ENCODE results near the gene ZYG11A. TPM values are rescaled to one million over a fixed set of nuclear protein-coding genes. Genes with fewer than 3 reads are reported as not detected.
"Not testable (repeated sequence)": the region's sequence is repeated elsewhere in the genome, so short reads cannot be mapped to it uniquely, and the experiment has no call there.

ZYG11A gene
- total and polyA plus RNA-seq, 9 donors, result 0.02 to 0.13 (median 0.08) TPM; not detected in 4

DNA sequence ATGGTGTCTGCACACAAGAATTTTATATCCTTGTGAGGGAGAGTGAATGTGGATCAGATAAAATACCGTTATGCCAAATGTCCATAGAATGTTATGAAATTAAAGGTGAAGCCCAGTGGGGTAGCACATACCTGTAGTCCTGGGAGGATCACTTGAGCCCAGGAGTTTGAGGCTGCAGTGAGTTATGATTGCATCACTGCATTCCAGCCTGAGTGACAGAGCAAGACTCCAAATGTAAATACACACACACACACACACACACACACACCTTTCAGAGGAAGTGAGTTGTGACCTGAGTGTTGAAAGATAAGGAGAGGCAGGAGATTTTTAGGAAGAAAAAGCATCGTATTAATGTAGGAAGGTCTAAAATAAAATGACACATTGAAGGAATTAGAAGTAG is 28.1 kb upstream of the ZYG11A start:
- Histone ChIP-seq H3K4me3 (no peak overlapping the region), H3K27me3 (no peaks in the 10 kb centered on the region), H3K4me1 (ENCODE audit: insufficient read depth) (no peaks in the 10 kb centered on the region), H3K27ac (no peak overlapping the region), H3K36me3 (no peaks in the 10 kb centered on the region), H3K9me3 (no peaks in the 10 kb centered on the region)
- 92 to 96% (median 94%) methylated on average over 2 of the region's 2 CpGs for WGBS, 3 donors
- TF ChIP-seq EP300 (IDR thresholded peaks at IDR 0.05) (no peak), POLR2A (IDR thresholded peaks at IDR 0.05) (no peak)
- TF ChIP-seq, protein P1, sequence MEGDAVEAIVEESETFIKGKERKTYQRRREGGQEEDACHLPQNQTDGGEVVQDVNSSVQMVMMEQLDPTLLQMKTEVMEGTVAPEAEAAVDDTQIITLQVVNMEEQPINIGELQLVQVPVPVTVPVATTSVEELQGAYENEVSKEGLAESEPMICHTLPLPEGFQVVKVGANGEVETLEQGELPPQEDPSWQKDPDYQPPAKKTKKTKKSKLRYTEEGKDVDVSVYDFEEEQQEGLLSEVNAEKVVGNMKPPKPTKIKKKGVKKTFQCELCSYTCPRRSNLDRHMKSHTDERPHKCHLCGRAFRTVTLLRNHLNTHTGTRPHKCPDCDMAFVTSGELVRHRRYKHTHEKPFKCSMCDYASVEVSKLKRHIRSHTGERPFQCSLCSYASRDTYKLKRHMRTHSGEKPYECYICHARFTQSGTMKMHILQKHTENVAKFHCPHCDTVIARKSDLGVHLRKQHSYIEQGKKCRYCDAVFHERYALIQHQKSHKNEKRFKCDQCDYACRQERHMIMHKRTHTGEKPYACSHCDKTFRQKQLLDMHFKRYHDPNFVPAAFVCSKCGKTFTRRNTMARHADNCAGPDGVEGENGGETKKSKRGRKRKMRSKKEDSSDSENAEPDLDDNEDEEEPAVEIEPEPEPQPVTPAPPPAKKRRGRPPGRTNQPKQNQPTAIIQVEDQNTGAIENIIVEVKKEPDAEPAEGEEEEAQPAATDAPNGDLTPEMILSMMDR (IDR thresholded peaks at IDR 0.05), result no peak
- no peak for DNase-seq
- intact Hi-C loops (cut with DNase I), result no loop called here

DNA sequence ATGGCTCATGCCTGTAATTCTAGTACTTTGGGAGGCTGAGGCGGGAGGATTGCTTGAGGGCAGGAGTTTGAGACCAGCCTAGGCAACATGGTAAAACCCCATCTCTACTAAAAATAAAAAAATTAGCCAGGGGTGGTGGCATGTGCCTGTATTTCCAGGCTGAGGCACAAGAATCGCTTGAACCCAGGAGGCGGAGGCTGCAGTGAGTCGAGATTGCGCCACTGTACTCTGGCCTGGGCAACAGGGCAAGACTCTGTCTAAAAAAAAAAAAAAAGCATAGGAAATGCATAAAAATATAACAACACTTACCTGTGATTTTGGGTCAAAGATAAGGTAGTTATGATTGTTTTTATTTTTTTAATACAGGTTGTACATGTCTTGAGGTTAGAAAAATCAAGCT is 21.7 kb upstream of the ZYG11A start:
- H3K4me1 ChIP-seq (ENCODE audit: insufficient read depth); DNase-seq; H3K9me3 ChIP-seq; H3K27ac ChIP-seq; intact Hi-C loops (cut with DNase I); H3K4me3 ChIP-seq; H3K27me3 ChIP-seq; H3K36me3 ChIP-seq: not testable (repeated sequence)
- 96 to 100% (median 96%) methylated on average over 5 of the region's 5 CpGs for WGBS, 3 donors

DNA sequence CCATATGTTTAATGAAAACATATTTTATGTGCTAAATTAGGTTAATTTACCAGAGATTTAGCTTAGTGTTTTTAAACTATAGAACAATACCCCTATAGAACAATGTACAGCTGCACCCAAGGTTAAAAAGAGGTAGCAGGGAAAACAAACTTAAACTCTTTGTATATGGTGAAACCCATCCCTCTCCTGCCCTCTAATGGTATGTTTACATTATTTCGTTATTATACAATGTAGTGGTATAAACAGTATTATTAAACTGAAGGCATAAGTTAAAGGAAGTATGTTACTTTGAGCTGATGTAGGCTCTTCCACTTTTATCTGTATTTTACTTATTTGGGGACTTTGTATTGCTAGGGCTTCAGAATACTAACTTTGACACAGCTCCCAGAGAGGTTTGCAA is 16.7 kb upstream of the ZYG11A start:
- Histone ChIP-seq H3K27me3 (no peaks in the 10 kb centered on the region), H3K4me3 (no peak overlapping the region), H3K9me3 (no peaks in the 10 kb centered on the region), H3K27ac (no peak overlapping the region), H3K4me1 (ENCODE audit: insufficient read depth) (no peaks in the 10 kb centered on the region), H3K36me3 (no peaks in the 10 kb centered on the region)
- WGBS, 3 donors, result 11 to 17% (median 17%) methylated on average over 1 of the region's 1 CpG
- TF ChIP-seq POLR2A (IDR thresholded peaks at IDR 0.05) (no peak), EP300 (IDR thresholded peaks at IDR 0.05) (no peak)
- TF ChIP-seq, protein P1 (IDR thresholded peaks at IDR 0.05), result no peak
- intact Hi-C loops (cut with DNase I), result no loop called here
- no peak for DNase-seq

GRCh38 chr1:52834798-52835197 is 7.8 kb upstream of the ZYG11A start:
- no peak overlapping the region for H3K4me3 ChIP-seq
- H3K27ac ChIP-seq, result no peak overlapping the region
- H3K9me3 ChIP-seq, result no peaks in the 10 kb centered on the region
- intact Hi-C loops (cut with DNase I), result no loop called here
- no peaks in the 10 kb centered on the region for H3K36me3 ChIP-seq
- no peak for DNase-seq
- H3K4me1 ChIP-seq (ENCODE audit: insufficient read depth), result no peaks in the 10 kb centered on the region
- 77 to 85% (median 84%) methylated on average over 3 of the region's 3 CpGs for WGBS, 3 donors
- H3K27me3 ChIP-seq, result no peaks in the 10 kb centered on the region
- TF ChIP-seq, protein P1 (IDR thresholded peaks at IDR 0.05), result no peak
- no peak for TF ChIP-seq POLR2A (IDR thresholded peaks at IDR 0.05)
- no peak for TF ChIP-seq EP300 (IDR thresholded peaks at IDR 0.05)

GRCh38 chr1:52836035-52836434 is 6.5 kb upstream of the ZYG11A start:
- no peak overlapping the region for H3K4me3 ChIP-seq
- intact Hi-C loops (cut with DNase I), result no loop called here
- no peak for DNase-seq
- H3K9me3 ChIP-seq, result no peaks in the 10 kb centered on the region
- H3K27me3 ChIP-seq, result no peaks in the 10 kb centered on the region
- no peaks in the 10 kb centered on the region for H3K4me1 ChIP-seq (ENCODE audit: insufficient read depth)
- TF ChIP-seq POLR2A (IDR thresholded peaks at IDR 0.05) (no peak), EP300 (IDR thresholded peaks at IDR 0.05) (no peak)
- TF ChIP-seq, protein P1 (IDR thresholded peaks at IDR 0.05), result no peak
- WGBS, 3 donors, result 37 to 44% (median 42%) methylated on average over 3 of the region's 3 CpGs
- no peaks in the 10 kb centered on the region for H3K36me3 ChIP-seq
- no peak overlapping the region for H3K27ac ChIP-seq

GRCh38 chr1:52839175-52839574 is 3.4 kb upstream of the ZYG11A start:
- DNase-seq; H3K4me1 ChIP-seq (ENCODE audit: insufficient read depth); H3K27me3 ChIP-seq; intact Hi-C loops (cut with DNase I); H3K36me3 ChIP-seq; H3K27ac ChIP-seq; H3K4me3 ChIP-seq; H3K9me3 ChIP-seq: not testable (repeated sequence)
- WGBS, 3 donors, result 93 to 97% (median 94%) methylated on average over 10 of the region's 10 CpGs

GRCh38 chr1:52845119-52845518 is 2.6 kb downstream of the ZYG11A start:
- H3K9me3 ChIP-seq; H3K27ac ChIP-seq; H3K4me3 ChIP-seq; H3K4me1 ChIP-seq (ENCODE audit: insufficient read depth); H3K36me3 ChIP-seq; H3K27me3 ChIP-seq; DNase-seq; intact Hi-C loops (cut with DNase I): not testable (repeated sequence)
- WGBS, 3 donors, result 85 to 91% (median 87%) methylated on average over 6 of the region's 6 CpGs
